Hepatocyte (in vitro differentiated cells): ENCODE measurements around the gene MXRA7.

Source experiments
- EZH2 ChIP-seq: fragments of 200-600 bp; sonication (generic); IDR thresholded peaks from 2 replicates; pipeline ENCODE4 v1.6.1; 2016; ENCODE audit warnings: antibody characterized with exemption, mild to moderate bottlenecking, borderline replicate concordance
- TF ChIP-seq, protein P1 (sequence below): fragments of 200-600 bp; sonication (generic); IDR thresholded peaks from 2 replicates; pipeline ENCODE4 v1.5.1; 2016; ENCODE audit warnings: antibody characterized with exemption, mild to moderate bottlenecking; ENCODE audit not compliant: poor library complexity

DNA sequence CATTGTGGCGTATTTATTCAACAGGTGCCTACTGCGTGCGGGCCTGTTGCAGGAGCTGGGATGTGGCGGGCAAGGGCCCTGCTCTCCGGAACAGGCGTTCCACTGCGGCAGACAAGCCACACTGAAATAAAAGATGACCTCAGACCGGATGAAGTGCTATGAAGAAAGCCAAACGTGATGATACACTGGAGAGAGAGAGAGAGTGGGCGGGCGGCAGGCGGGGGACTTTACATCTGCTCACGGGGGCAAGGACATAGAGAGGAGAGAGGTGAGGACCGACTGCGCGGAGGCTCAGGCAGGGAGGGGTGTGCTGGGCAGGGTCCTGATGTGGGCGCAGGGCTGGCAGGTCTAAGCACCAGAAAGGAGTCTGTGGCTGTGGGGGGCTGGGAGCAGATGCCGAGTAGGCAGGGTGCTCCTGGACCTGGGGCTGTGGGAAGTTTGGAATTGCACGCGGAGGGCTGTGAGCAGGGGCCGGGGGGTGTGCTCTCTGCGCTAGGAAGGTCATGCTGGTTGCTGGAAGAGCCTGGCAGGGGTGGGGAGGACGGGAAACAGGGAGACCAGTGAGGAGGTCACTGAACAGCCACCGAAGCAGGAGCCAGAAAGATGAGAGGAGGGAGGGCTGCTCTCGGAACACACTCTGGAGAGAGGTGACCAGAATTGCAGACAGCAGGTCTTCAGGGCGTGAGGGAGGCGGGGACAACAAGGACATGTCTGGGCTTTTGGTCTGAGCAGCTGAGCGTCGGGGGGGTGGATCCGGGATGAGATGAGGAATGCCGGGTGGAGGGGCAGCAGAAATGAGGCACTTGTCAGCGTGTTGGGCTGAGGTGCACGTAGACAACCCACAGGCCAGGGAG lies 9.9 kb downstream of the MXRA7 start:
- TF ChIP-seq, protein P1, sequence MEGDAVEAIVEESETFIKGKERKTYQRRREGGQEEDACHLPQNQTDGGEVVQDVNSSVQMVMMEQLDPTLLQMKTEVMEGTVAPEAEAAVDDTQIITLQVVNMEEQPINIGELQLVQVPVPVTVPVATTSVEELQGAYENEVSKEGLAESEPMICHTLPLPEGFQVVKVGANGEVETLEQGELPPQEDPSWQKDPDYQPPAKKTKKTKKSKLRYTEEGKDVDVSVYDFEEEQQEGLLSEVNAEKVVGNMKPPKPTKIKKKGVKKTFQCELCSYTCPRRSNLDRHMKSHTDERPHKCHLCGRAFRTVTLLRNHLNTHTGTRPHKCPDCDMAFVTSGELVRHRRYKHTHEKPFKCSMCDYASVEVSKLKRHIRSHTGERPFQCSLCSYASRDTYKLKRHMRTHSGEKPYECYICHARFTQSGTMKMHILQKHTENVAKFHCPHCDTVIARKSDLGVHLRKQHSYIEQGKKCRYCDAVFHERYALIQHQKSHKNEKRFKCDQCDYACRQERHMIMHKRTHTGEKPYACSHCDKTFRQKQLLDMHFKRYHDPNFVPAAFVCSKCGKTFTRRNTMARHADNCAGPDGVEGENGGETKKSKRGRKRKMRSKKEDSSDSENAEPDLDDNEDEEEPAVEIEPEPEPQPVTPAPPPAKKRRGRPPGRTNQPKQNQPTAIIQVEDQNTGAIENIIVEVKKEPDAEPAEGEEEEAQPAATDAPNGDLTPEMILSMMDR: no peak
- TF ChIP-seq EZH2: no peak
